H1 (cell line): ENCODE measurements around the gene PRKRIP1. TPM values are rescaled to one million over a fixed set of nuclear protein-coding genes. Genes with fewer than 3 reads are reported as not detected.
"Not testable (repeated sequence)": the region's sequence is repeated elsewhere in the genome, so short reads cannot be mapped to it uniquely, and the experiment has no call there.

ENCODE experiments used
- CTCF ChIA-PET: fragments of 300-600 bp; sonication (Branson Sonifier 250); formaldehyde crosslinking; loops from one replicate; lab custom pipeline; 2021; ENCODE audit not compliant: partially characterized antibody; lab: Charles Lee
- POLR2A ChIA-PET: fragments of 300-600 bp; sonication (Branson Sonifier 250); formaldehyde crosslinking; loops from one replicate; lab custom pipeline; 2021; ENCODE audit warnings: inconsistent platforms; ENCODE audit not compliant: partially characterized antibody; lab: Charles Lee
- DNase-seq, 2 experiments: peaks; one replicate each; pipeline versions ENCODE4 v3.0.0 to v3.0.0-alpha.2; 2010 to 2022; ENCODE audit warnings: low spot score in 2 of 2, low read depth in 1 of 2, mixed read lengths in 1 of 2
- FAIRE-seq: peaks from 2 replicates; lab custom pipeline; 2011; peaks lifted over from hg19 to GRCh38; lab: Jason Lieb, UNC
- H2AFZ ChIP-seq: 2 replicates; pipeline ENCODE4 v1.8.1; 2012; ENCODE audit warnings: low read length, inconsistent platforms
- H2AK5ac ChIP-seq: 2 replicates; pipeline ENCODE4 v1.6.1; 2013; ENCODE audit warnings: low read depth, low read length
- H2BK120ac ChIP-seq: replicated peaks from 2 replicates; pipeline ENCODE3; 2013; ENCODE audit warnings: low read depth, low read length, inconsistent platforms
- H2BK12ac ChIP-seq: 2 replicates; pipeline ENCODE4 v1.6.1; 2013; ENCODE audit warnings: low read depth, low read length
- H2BK15ac ChIP-seq: 2 replicates; pipeline ENCODE4 v1.6.1; 2013; ENCODE audit warnings: low read length
- H2BK20ac ChIP-seq: 2 replicates; pipeline ENCODE4 v1.6.1; 2013; ENCODE audit warnings: low read length
- H2BK5ac ChIP-seq: 2 replicates; pipeline ENCODE4 v1.6.1; 2013; ENCODE audit warnings: low read depth, low read length
- H3K14ac ChIP-seq: 2 replicates; pipeline ENCODE4 v1.6.1; 2013; ENCODE audit warnings: inconsistent platforms; ENCODE audit not compliant: insufficient read length
- H3K18ac ChIP-seq: 2 replicates; pipeline ENCODE4 v1.6.1; 2013; ENCODE audit warnings: low read length; ENCODE audit errors: extremely low read depth
- H3K23ac ChIP-seq: 2 replicates; pipeline ENCODE4 v1.6.1; 2013; ENCODE audit warnings: inconsistent platforms; ENCODE audit not compliant: insufficient read length
- H3K23me2 ChIP-seq: 2 replicates; pipeline ENCODE4 v1.6.1; 2013; ENCODE audit warnings: low read depth, low read length
- H3K27ac ChIP-seq: 2 replicates; pipeline ENCODE4 v1.6.1; 2011; ENCODE audit warnings: low read depth, low read length, inconsistent platforms
- H3K27me3 ChIP-seq, 4 experiments: replicated peaks in 1 of 4; 1 replicate in 1 of 4; 2 replicates in 3 of 4; pipeline versions ENCODE4 v1.6.1 to v1.8.1; 2011 to 2013; ENCODE audit warnings: low read length in 3 of 4, mild to moderate bottlenecking in 3 of 4, inconsistent platforms in 2 of 4, mixed read lengths in 2 of 4, moderate library complexity in 1 of 4; ENCODE audit not compliant: control insufficient read depth in 3 of 4, insufficient read depth in 3 of 4; ENCODE audit errors: extremely low read depth in 1 of 4
- H3K36me3 ChIP-seq, 4 experiments: 2 replicates each; pipeline versions ENCODE4 v1.6.1 to v1.8.1; 2011 to 2013; ENCODE audit warnings: mild to moderate bottlenecking in 4 of 4, low read length in 3 of 4, moderate library complexity in 2 of 4, control low read depth in 1 of 4, inconsistent platforms in 1 of 4; ENCODE audit not compliant: insufficient read depth in 4 of 4, control insufficient read depth in 2 of 4
- H3K4ac ChIP-seq: replicated peaks from 2 replicates; pipeline ENCODE3; 2013; ENCODE audit warnings: low read length, low read depth, mixed read lengths, inconsistent platforms; ENCODE audit not compliant: insufficient read length
- H3K4me1 ChIP-seq, 4 experiments: replicated peaks in 1 of 4; 1 replicate in 1 of 4; 2 replicates in 3 of 4; pipeline versions ENCODE4 v1.6.1 to v1.8.1; 2011 to 2013; ENCODE audit warnings: low read length in 3 of 4, inconsistent platforms in 2 of 4, mixed read lengths in 1 of 4; ENCODE audit not compliant: insufficient read depth in 4 of 4, control insufficient read depth in 3 of 4
- H3K4me2 ChIP-seq, 2 experiments: 2 replicates each; pipeline versions ENCODE4 v1.6.1 to v1.8.1; 2011 to 2013; ENCODE audit warnings: low read depth in 2 of 2, low read length in 2 of 2, control low read depth in 1 of 2, inconsistent platforms in 1 of 2, mild to moderate bottlenecking in 1 of 2; ENCODE audit not compliant: insufficient read depth in 1 of 2
- H3K4me3 ChIP-seq, 4 experiments: fragments of 200-600, 300-600 bp in 1 of 4; sonication (generic), shearing (Covaris generic), sonication (Bioruptor Twin) in 1 of 4; 2 replicates each; pipeline versions ENCODE4 v1.5.1 to v1.8.1; 2011 to 2016; ENCODE audit warnings: low read length in 4 of 4, low read depth in 3 of 4, control low read depth in 2 of 4, inconsistent platforms in 2 of 4, mild to moderate bottlenecking in 2 of 4, mixed read lengths in 1 of 4, moderate library complexity in 1 of 4; ENCODE audit not compliant: insufficient read depth in 2 of 4; ENCODE audit errors: extremely low read depth in 1 of 4
- H3K56ac ChIP-seq: replicated peaks from 2 replicates; pipeline ENCODE3; 2013; ENCODE audit warnings: low read depth, mild to moderate bottlenecking, mixed read lengths, low read length, inconsistent platforms; ENCODE audit not compliant: insufficient read length
- H3K79me1 ChIP-seq: 2 replicates; pipeline ENCODE4 v1.6.1; 2013; ENCODE audit warnings: low read depth, low read length, control low read depth
- H3K79me2 ChIP-seq, 2 experiments: 2 replicates each; pipeline versions ENCODE4 v1.6.1 to v1.8.1; 2012 to 2013; ENCODE audit warnings: low read length in 2 of 2, mild to moderate bottlenecking in 2 of 2, inconsistent platforms in 1 of 2; ENCODE audit not compliant: insufficient read depth in 2 of 2, control insufficient read depth in 1 of 2
- H3K9ac ChIP-seq, 4 experiments: replicated peaks in 1 of 4; 1 replicate in 1 of 4; 2 replicates in 3 of 4; pipeline versions ENCODE4 v1.6.1 to v1.8.1; 2011 to 2013; ENCODE audit warnings: low read depth in 3 of 4, low read length in 3 of 4, control low read depth in 2 of 4, mild to moderate bottlenecking in 2 of 4, moderate library complexity in 2 of 4, inconsistent platforms in 1 of 4; ENCODE audit errors: extremely low read depth in 1 of 4
- H3K9me3 ChIP-seq, 2 experiments: 2 replicates each; pipeline versions ENCODE4 v1.6.1 to v1.8.1; 2012 to 2013; ENCODE audit warnings: mild to moderate bottlenecking in 2 of 2, moderate library complexity in 2 of 2, control low read depth in 1 of 2, inconsistent platforms in 1 of 2, low read depth in 1 of 2, low read length in 1 of 2, mixed read lengths in 1 of 2; ENCODE audit not compliant: insufficient read depth in 2 of 2
- H4K20me1 ChIP-seq, 2 experiments: replicated peaks in 1 of 2; 2 replicates each; pipeline versions ENCODE3 to v1.8.1; 2011 to 2013; ENCODE audit warnings: inconsistent platforms in 2 of 2, low read length in 2 of 2, mild to moderate bottlenecking in 1 of 2; ENCODE audit not compliant: insufficient read depth in 2 of 2, control insufficient read depth in 1 of 2
- H4K5ac ChIP-seq: 2 replicates; pipeline ENCODE4 v1.6.1; 2013; ENCODE audit warnings: low read length, low read depth, mixed read lengths, inconsistent platforms; ENCODE audit not compliant: insufficient read length
- H4K8ac ChIP-seq: 2 replicates; pipeline ENCODE4 v1.8.0; 2013; ENCODE audit warnings: mild to moderate bottlenecking, moderate library complexity, low read length, inconsistent platforms; ENCODE audit not compliant: insufficient read depth; ENCODE audit errors: extremely low read depth
- H4K91ac ChIP-seq: replicated peaks from 2 replicates; pipeline ENCODE3; 2013; ENCODE audit warnings: low read length, mixed read lengths, inconsistent platforms; ENCODE audit not compliant: insufficient read length
- WGBS, 2 experiments: shearing (Covaris generic) in 1 of 2; methylation state at CpG; one replicate each; pipeline versions ENCODE4 v1.1.6 to v1.1.7; 2013 to 2015; ENCODE audit warnings: low lambda C conversion rate in 2 of 2, mixed read lengths in 2 of 2, inconsistent platforms in 1 of 2, low coverage in 1 of 2, missing lambda C conversion rate in 1 of 2; ENCODE audit not compliant: insufficient replicate concordance in 2 of 2, insufficient coverage in 1 of 2, insufficient read length in 1 of 2; ENCODE audit errors: extremely low coverage in 1 of 2, missing lambda C conversion rate in 1 of 2; 5-methylcytosine and 5-hydroxymethylcytosine counted together
- polyA plus RNA-seq, 7 experiments: library from polyadenylated mRNA; depleted of rRNA in 3 of 7; stranded (reverse) in 5 of 7; unstranded in 2 of 7; fragments of >200 nt in 5 of 7; fragments of 200-250 nt in 2 of 7; gene quantifications; 1 replicate in 5 of 7; 2 replicates in 1 of 7; 4 replicates in 1 of 7; pipeline versions ENCODE4 v1.2.1 to v1.2.3, GENCODE V29; 2011 to 2013; ENCODE audit warnings: missing spikeins in 2 of 7, mixed read lengths in 2 of 7
- total RNA-seq: library from RNA; stranded (reverse); fragmentation: NEBNext Ultra II Directional; extraction: Animal tissue kit (Norgen Biotek cat#: 25700); gene quantifications from 2 replicates; pipeline ENCODE4 v1.2.1, GENCODE V29; 2021

The PRKRIP1 gene
- total and polyA plus RNA-seq, 2 of the 8 experiments (the other 6 are each of a cell fraction or from before 2014, with no cell fraction given), result 11.1 to 22.0 TPM

GRCh38 chr7:102372796-102373195 is 23.4 kb upstream of the PRKRIP1 start:
- H3K9me3 ChIP-seq, H3K23me2 ChIP-seq, H2BK5ac ChIP-seq, H3K14ac ChIP-seq, H2BK15ac ChIP-seq, H3K4me2 ChIP-seq, H2BK20ac ChIP-seq, H2BK120ac ChIP-seq, H4K5ac ChIP-seq, CTCF ChIA-PET, H3K79me1 ChIP-seq, H4K91ac ChIP-seq, H3K23ac ChIP-seq, H2AFZ ChIP-seq, H3K27ac ChIP-seq, H3K4ac ChIP-seq, H3K56ac ChIP-seq, H3K27me3 ChIP-seq, H3K18ac ChIP-seq, H2BK12ac ChIP-seq, H4K8ac ChIP-seq, FAIRE-seq, H4K20me1 ChIP-seq, H2AK5ac ChIP-seq, H3K9ac ChIP-seq, H3K4me1 ChIP-seq, DNase-seq, POLR2A ChIA-PET, H3K4me3 ChIP-seq: not testable (repeated sequence)
- Histone ChIP-seq H3K36me3 (peaks cover 2 to 15% (median 5%) of the 10 kb centered on the region in 4 experiments; a peak in 5 of 8 replicates), H3K79me2 (peaks cover 0 to 12% of the 10 kb centered on the region in 2 experiments; a peak in 2 of 4 replicates)
- 100% methylated on average over 2 of the region's 2 CpGs; no CpG with 5 or more reads in 1 of the 2 experiments for WGBS, 2 experiments
